ENCODE data around the gene ARSK.

The ARSK gene

DNA sequence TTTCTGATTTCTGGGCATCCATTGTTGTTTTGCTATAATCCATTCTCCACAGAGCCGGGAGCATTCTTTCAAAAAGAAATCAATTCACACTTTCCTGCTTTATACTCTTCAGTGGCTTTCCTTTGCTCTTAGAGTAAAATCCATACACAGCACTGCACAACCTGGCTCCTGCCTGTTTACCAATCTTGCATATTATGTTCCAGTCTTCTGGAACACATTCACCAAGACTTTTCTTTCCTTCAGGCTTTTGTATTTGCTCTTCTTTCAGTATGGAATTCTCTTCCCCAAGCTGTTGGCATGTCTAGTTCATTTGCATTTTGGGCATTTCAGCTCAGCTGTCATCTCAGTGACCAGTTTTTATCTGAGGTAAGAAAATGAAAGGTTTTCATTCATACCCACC lies 97.9 kb downstream of the ARSK start:
- TF ChIP-seq CTCF (IDR thresholded peaks at IDR 0.05; ENCODE audit: low read depth, low read length, missing control alignments), result no peak
- no peak for DNase-seq (ENCODE audit: low read depth)
- H3K4me3 ChIP-seq (ENCODE audit: low read depth, low read length), result no peak overlapping the region

DNA sequence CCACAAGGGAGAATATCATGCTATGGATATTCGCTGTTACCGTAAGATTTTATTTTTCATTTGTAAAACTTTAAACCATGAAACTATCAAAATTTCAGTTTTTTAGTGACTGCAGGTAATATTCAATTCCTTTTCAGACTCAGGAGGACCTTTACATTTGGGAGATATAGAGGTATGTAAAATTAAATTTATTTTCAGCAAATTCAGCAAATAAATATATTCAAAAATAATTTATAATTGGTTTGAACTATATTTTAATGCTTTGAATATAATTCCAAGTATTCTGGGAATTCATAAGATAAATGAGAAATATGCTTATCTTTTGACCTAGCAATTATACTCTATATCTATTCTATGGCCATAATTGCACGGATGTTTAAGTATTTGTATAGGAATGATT lies 99.3 kb downstream of the ARSK start:
- no peak overlapping the region for H3K4me3 ChIP-seq (ENCODE audit: low read depth, low read length)
- TF ChIP-seq CTCF (IDR thresholded peaks at IDR 0.05; ENCODE audit: low read depth, low read length, missing control alignments), result no peak
- no peak for DNase-seq (ENCODE audit: low read depth)

Measured in GM12864 (cell line).